Endothelial cell of umbilical vein (primary cell): ENCODE measurements around the gene DACT2. TPM values are rescaled to one million over a fixed set of nuclear protein-coding genes. Genes with fewer than 3 reads are reported as not detected.

Experiments used
- BruUV-seq: library from RNA; stranded (reverse); fragments of 400-500 nt; replicated peaks from 2 replicates; lab custom pipeline; 2021; lab: Mats Ljungman, UMichigan
- CTCF ChIA-PET: fragments of 300-600, 350-600 bp; sonication (Branson Sonifier 250); formaldehyde crosslinking; loops from one replicate; lab custom pipeline; 2021; ENCODE audit warnings: antibody characterized with exemption, inconsistent platforms; lab: Charles Lee
- POLR2A ChIA-PET: fragments of 300-600, 350-600 bp; sonication (Branson Sonifier 250); formaldehyde crosslinking; loops from one replicate; lab custom pipeline; 2021; ENCODE audit warnings: antibody characterized with exemption, inconsistent platforms; lab: Charles Lee
- DNase-seq: peaks from one replicate; pipeline ENCODE4 v3.0.0-alpha.2; 2011; ENCODE audit warnings: low read depth, low spot score
- FAIRE-seq: peaks from 2 replicates; lab custom pipeline; 2011; peaks lifted over from hg19 to GRCh38; lab: Jason Lieb, UNC
- H2AFZ ChIP-seq: 2 replicates; pipeline ENCODE4 v1.6.0; 2012; ENCODE audit warnings: low read depth, low read length, control low read depth, inconsistent platforms
- H3K27ac ChIP-seq: 2 replicates; pipeline ENCODE4 v1.5.1; 2011; ENCODE audit warnings: low read depth, mild to moderate bottlenecking, control low read depth, low read length, moderate library complexity; ENCODE audit not compliant: insufficient read depth
- H3K27me3 ChIP-seq, 2 experiments: 2 replicates each; pipeline versions ENCODE4 v1.6.0 to v1.6.1; 2011; ENCODE audit warnings: low read length in 2 of 2, mixed read lengths in 1 of 2; ENCODE audit not compliant: control insufficient read depth in 2 of 2, insufficient read depth in 2 of 2
- H3K36me3 ChIP-seq, 2 experiments: 2 replicates in 1 of 2; 3 replicates in 1 of 2; pipeline ENCODE4 v1.5.1; 2011; ENCODE audit warnings: low read length in 2 of 2, mild to moderate bottlenecking in 1 of 2, moderate library complexity in 1 of 2; ENCODE audit not compliant: control insufficient read depth in 2 of 2, insufficient read depth in 2 of 2; ENCODE audit errors: extremely low read depth in 1 of 2
- H3K4me1 ChIP-seq: 3 replicates; pipeline ENCODE4 v1.5.1; 2011; ENCODE audit warnings: mild to moderate bottlenecking, low read length; ENCODE audit not compliant: control insufficient read depth, insufficient read depth; ENCODE audit errors: extremely low read depth
- H3K4me2 ChIP-seq: 2 replicates; pipeline ENCODE4 v1.6.1; 2011; ENCODE audit warnings: low read length, control low read depth, mixed read lengths; ENCODE audit not compliant: insufficient read depth
- H3K4me3 ChIP-seq, 3 experiments: fragments of 200-600 bp in 1 of 3; sonication (generic), shearing (Covaris generic) in 1 of 3; replicated peaks in 1 of 3; 2 replicates each; pipeline ENCODE4 v1.5.1; 2011 to 2016; ENCODE audit warnings: control low read depth in 3 of 3, low read length in 3 of 3, mild to moderate bottlenecking in 2 of 3, inconsistent platforms in 1 of 3, low read depth in 1 of 3, moderate library complexity in 1 of 3; ENCODE audit not compliant: insufficient read depth in 1 of 3
- H3K79me2 ChIP-seq: 2 replicates; pipeline ENCODE4 v1.6.0; 2012; ENCODE audit warnings: low read length, inconsistent platforms; ENCODE audit not compliant: control insufficient read depth, insufficient read depth
- H3K9ac ChIP-seq: replicated peaks from 2 replicates; pipeline ENCODE3; 2011; ENCODE audit warnings: low read length, control low read depth; ENCODE audit not compliant: insufficient read depth; ENCODE audit errors: extremely low read depth
- H3K9me1 ChIP-seq: replicated peaks from 3 replicates; pipeline ENCODE4 v1.6.0; 2011; ENCODE audit warnings: mild to moderate bottlenecking, low read length; ENCODE audit not compliant: control insufficient read depth, insufficient read depth; ENCODE audit errors: extremely low read depth
- H3K9me3 ChIP-seq: replicated peaks from 2 replicates; pipeline ENCODE4 v1.5.1; 2012; ENCODE audit warnings: low read length, inconsistent platforms; ENCODE audit not compliant: control insufficient read depth, insufficient read depth
- H4K20me1 ChIP-seq: replicated peaks from 2 replicates; pipeline ENCODE3; 2011; ENCODE audit warnings: mild to moderate bottlenecking, low read length; ENCODE audit not compliant: control insufficient read depth, insufficient read depth; ENCODE audit errors: extremely low read depth
- EZH2 ChIP-seq: IDR thresholded peaks from 2 replicates; pipeline ENCODE4 v1.6.1; 2012; ENCODE audit warnings: borderline replicate concordance, low read depth, mild to moderate bottlenecking, moderate library complexity, low read length, inconsistent platforms; ENCODE audit not compliant: severe bottlenecking
- FOS ChIP-seq: IDR thresholded peaks from 2 replicates; pipeline ENCODE4 v1.6.1; 2011; ENCODE audit warnings: mild to moderate bottlenecking, low read length, moderate library complexity, borderline replicate concordance; ENCODE audit not compliant: insufficient read depth
- GATA2 ChIP-seq: IDR thresholded peaks from 2 replicates; pipeline ENCODE4 v1.7.0; 2011; ENCODE audit warnings: low read depth, mild to moderate bottlenecking, moderate library complexity, mixed read lengths, low read length; ENCODE audit not compliant: insufficient read length, insufficient read depth
- JUN ChIP-seq: IDR thresholded peaks from 2 replicates; pipeline ENCODE4 v1.6.1; 2011; ENCODE audit warnings: borderline replicate concordance, low read depth; ENCODE audit not compliant: insufficient read length, insufficient read depth
- MYC ChIP-seq: IDR thresholded peaks from one replicate; pipeline ENCODE4 v1.6.1; 2011; ENCODE audit warnings: mild to moderate bottlenecking, low read depth, low read length
- dilution Hi-C: fragments of 300-500 bp; cut with MboI; formaldehyde crosslinking; loops from one replicate; pipeline ENCODE4 v1.15.0; 2019; ENCODE audit warnings: low sequenced_read_pairs; ENCODE audit not compliant: extremely low pct_ligation_motif_present
- intact Hi-C: fragments of 100-400 bp; cut with micrococcal nuclease; formaldehyde crosslinking; loops from one replicate; pipeline ENCODE4 v1.10.0; 2022
- polyA plus RNA-seq, 4 experiments: library from polyadenylated mRNA; depleted of rRNA in 3 of 4; stranded (reverse) in 3 of 4; unstranded in 1 of 4; fragments of >200 nt; gene quantifications; 2 replicates each; pipeline versions ENCODE4 v1.2.1 to v1.2.3, GENCODE V29; 2011 to 2012; ENCODE audit warnings: missing spikeins in 1 of 4
- total RNA-seq: library from RNA; stranded (reverse); gene quantifications from 2 replicates; pipeline ENCODE4 v1.2.3, GENCODE V29; 2021
- TF ChIP-seq, protein P1 (sequence below), 2 donors: IDR thresholded peaks; 1 replicate in 1 of 2; 2 replicates in 1 of 2; pipeline ENCODE4 v1.5.1; 2011; ENCODE audit warnings: low read length in 2 of 2, mild to moderate bottlenecking in 2 of 2, moderate library complexity in 2 of 2, control low read depth in 1 of 2, inconsistent platforms in 1 of 2, low read depth in 1 of 2; ENCODE audit not compliant: insufficient read depth in 1 of 2; ENCODE audit errors: extremely low read depth in 1 of 2
- TF ChIP-seq, protein P2 (sequence below): IDR thresholded peaks from 2 replicates; pipeline ENCODE4 v1.6.1; 2011; ENCODE audit not compliant: insufficient read depth, insufficient read length

Gene DACT2
- total and polyA plus RNA-seq, 2 donors (not counting 3 experiments of a cell fraction or from before 2014, with no cell fraction given), result not detected

DNA sequence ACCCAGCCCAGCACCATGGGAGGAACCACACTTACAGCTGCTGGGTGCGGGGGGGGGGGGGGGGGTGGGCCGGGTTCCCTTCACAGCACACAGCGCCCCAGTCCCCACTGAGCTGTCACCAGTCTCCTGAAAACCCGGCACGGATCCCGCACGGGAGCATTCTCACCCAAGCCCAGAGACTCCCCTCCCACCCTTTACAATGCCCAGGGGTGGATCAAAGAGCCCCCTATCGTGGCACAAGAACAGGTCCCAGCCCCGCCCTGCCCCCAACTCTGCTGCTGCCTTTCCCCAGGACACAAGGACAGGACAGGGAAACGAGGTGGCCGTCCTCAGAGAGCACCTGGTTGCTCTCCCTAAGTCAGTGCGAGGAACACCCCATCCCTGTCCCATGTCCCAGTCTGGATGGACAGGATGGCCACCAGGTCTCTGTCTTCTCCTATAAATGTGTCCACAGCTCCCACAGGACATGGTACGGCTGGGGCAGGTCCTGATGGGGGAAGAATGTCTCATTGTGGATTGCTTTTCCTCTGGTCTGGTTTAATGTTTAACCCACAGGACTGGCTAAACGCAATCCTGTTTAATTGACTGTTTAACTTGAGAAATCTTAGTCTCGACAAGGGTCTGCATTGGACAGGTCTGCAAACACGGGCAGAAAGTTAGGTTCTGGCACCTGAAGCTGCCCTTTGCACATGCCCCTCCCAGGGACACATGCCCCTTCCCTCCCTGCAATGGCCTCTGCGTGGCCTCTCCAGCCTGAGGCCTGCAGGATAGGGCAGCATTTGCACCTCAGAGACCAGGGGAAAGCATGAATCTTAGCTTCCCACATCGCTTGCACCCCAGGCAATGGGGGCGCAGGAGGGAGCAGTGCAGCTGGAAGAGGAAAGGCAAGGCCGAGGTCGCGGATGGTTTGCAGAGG is 45.3 kb downstream of the DACT2 start:
- Histone ChIP-seq H3K9me3 (no peaks in the 10 kb centered on the region), H2AFZ (no peak overlapping the region), H3K9ac (no peak overlapping the region), H3K4me1 (no peaks in the 10 kb centered on the region), H3K4me3 (no peak overlapping the region), H3K27me3 (no peaks in the 10 kb centered on the region), H3K36me3 (no peaks in the 10 kb centered on the region), H3K9me1 (no peaks in the 10 kb centered on the region), H3K27ac (no peak overlapping the region), H4K20me1 (no peaks in the 10 kb centered on the region), H3K4me2 (no peak overlapping the region), H3K79me2 (no peaks in the 10 kb centered on the region)
- CTCF ChIA-PET, result no interaction called here
- FAIRE-seq, result no peak
- POLR2A ChIA-PET, result no interaction called here
- dilution Hi-C loops, result no loop called here
- BruUV-seq, result no TSS peak
- TF ChIP-seq, protein P1, sequence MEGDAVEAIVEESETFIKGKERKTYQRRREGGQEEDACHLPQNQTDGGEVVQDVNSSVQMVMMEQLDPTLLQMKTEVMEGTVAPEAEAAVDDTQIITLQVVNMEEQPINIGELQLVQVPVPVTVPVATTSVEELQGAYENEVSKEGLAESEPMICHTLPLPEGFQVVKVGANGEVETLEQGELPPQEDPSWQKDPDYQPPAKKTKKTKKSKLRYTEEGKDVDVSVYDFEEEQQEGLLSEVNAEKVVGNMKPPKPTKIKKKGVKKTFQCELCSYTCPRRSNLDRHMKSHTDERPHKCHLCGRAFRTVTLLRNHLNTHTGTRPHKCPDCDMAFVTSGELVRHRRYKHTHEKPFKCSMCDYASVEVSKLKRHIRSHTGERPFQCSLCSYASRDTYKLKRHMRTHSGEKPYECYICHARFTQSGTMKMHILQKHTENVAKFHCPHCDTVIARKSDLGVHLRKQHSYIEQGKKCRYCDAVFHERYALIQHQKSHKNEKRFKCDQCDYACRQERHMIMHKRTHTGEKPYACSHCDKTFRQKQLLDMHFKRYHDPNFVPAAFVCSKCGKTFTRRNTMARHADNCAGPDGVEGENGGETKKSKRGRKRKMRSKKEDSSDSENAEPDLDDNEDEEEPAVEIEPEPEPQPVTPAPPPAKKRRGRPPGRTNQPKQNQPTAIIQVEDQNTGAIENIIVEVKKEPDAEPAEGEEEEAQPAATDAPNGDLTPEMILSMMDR (IDR thresholded peaks at IDR 0.05; ENCODE audit: extremely low read depth in 1 of 2, insufficient read depth in 1 of 2, low read depth in 1 of 2, low read length in 2 of 2), result no peak
- TF ChIP-seq JUN (no peak), EZH2 (no peak), MYC (no peak), FOS (no peak), GATA2 (no peak)
- TF ChIP-seq, protein P2, sequence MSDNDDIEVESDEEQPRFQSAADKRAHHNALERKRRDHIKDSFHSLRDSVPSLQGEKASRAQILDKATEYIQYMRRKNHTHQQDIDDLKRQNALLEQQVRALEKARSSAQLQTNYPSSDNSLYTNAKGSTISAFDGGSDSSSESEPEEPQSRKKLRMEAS, result no peak
- intact Hi-C loops, result no loop called here
- DNase-seq, result no peak
